Uterus (tissue), 4 donors: ENCODE results near the gene PSAT1. TPM values are rescaled to one million over a fixed set of nuclear protein-coding genes. Genes with fewer than 3 reads are reported as not detected.

Experiments used
- DNase-seq, 2 donors: peaks; one replicate each; pipeline ENCODE4 v3.0.0-alpha.2; 2019 to 2020
- H3K27ac ChIP-seq, 2 donors: fragments of 200-600 bp; sonication (generic); 1 replicate in 1 of 2; 2 replicates in 1 of 2; pipeline ENCODE4 v1.5.1; 2016 to 2018
- H3K27me3 ChIP-seq, 2 donors: fragments of 200-600 bp; sonication (generic); one replicate each; pipeline ENCODE4 v1.5.1; 2018 to 2019; ENCODE audit warnings: control low read depth in 1 of 2
- H3K36me3 ChIP-seq, 2 donors: fragments of 200-600 bp; sonication (generic); one replicate each; pipeline ENCODE4 v1.5.1; 2019; ENCODE audit warnings: control low read depth in 1 of 2
- H3K4me1 ChIP-seq, 2 donors: fragments of 200-600 bp; sonication (generic); one replicate each; pipeline ENCODE4 v1.5.1; 2018 to 2019; ENCODE audit warnings: control low read depth in 1 of 2
- H3K4me3 ChIP-seq, 2 donors: fragments of 200-600 bp; sonication (generic); 1 replicate in 1 of 2; 2 replicates in 1 of 2; pipeline ENCODE4 v1.5.1; 2018 to 2019; ENCODE audit warnings: mild to moderate bottlenecking in 1 of 2
- H3K9me3 ChIP-seq, 2 donors: fragments of 200-600 bp; sonication (generic); one replicate each; pipeline ENCODE4 v1.5.1; 2019; ENCODE audit warnings: control low read depth in 1 of 2
- CTCF ChIP-seq, 4 experiments: fragments of 200-600 bp in 2 of 4; fragments of 450-650 bp in 2 of 4; sonication (generic) in 2 of 4; IDR thresholded peaks; one replicate each; pipeline ENCODE4 v1.5.1; 2016 to 2019; ENCODE audit warnings: antibody characterized with exemption in 4 of 4, mild to moderate bottlenecking in 2 of 4, moderate library complexity in 1 of 4
- POLR2A ChIP-seq, 2 donors: fragments of 450-650 bp; IDR thresholded peaks; one replicate each; pipeline ENCODE4 v1.6.1; 2016; ENCODE audit warnings: antibody characterized with exemption in 2 of 2, mild to moderate bottlenecking in 1 of 2, moderate library complexity in 1 of 2
- intact Hi-C: fragments of 100-400 bp; cut with DNase I; formaldehyde crosslinking; loops from one replicate; pipeline ENCODE4 v1.15.1; 2023; ENCODE audit warnings: low total_unique reads
- total RNA-seq, 4 donors: library from RNA; depleted of rRNA in 3 of 4; stranded (reverse); fragments of >200 nt in 3 of 4; gene quantifications; one replicate each; pipeline versions ENCODE4 v1.1.0 to v1.2.4, GENCODE V29; 2014 to 2023
- donor health status: DM: yes; HTN: yes; CAD: no.

Gene PSAT1
- total RNA-seq, 4 donors from 2014 or later: 0.29 to 33.3 (median 1.6) TPM; not detected in 1

GRCh38 chr9:78261403-78262001, 35.4 kb upstream of the PSAT1 start:
- intact Hi-C loops: no loop called here
- Histone ChIP-seq H3K36me3 (no peaks in the 10 kb centered on the region), H3K4me1 (no peaks in the 10 kb centered on the region), H3K4me3 (no peak overlapping the region), H3K9me3 (no peaks in the 10 kb centered on the region), H3K27ac (no peak overlapping the region), H3K27me3 (no peaks in the 10 kb centered on the region)
- DNase-seq: no peak
- TF ChIP-seq CTCF (IDR thresholded peaks at IDR 0.05): peak; percentile 28 to 53 (median 40)
- no peak for TF ChIP-seq POLR2A (IDR thresholded peaks at IDR 0.05)

DNA sequence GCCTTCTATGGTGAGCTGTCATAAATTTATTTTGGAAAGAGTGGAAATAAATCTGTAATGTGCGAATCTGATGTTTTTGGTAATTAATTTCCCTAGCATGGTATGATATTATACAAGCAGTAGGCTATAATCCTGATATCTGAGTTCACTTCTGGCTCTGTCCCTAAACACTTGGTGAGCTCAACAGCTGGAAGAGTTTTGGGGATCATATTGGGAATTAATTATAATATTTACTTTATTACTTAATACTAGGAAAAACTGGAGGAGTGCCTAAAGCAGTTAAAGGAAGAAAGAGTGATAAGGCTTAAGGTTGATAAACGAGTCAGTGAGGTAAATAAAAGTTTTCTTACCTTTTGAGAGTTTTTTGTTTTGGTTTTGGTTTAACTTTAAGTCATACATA, 34.3 kb upstream of the PSAT1 start:
- no peaks in the 10 kb centered on the region for H3K27me3 ChIP-seq
- H3K27ac ChIP-seq: no peak overlapping the region
- TF ChIP-seq CTCF (IDR thresholded peaks at IDR 0.05): no peak
- no peak for TF ChIP-seq POLR2A (IDR thresholded peaks at IDR 0.05)
- H3K36me3 ChIP-seq: no peaks in the 10 kb centered on the region
- intact Hi-C loops: no loop called here
- H3K4me3 ChIP-seq: no peak overlapping the region
- H3K9me3 ChIP-seq: no peaks in the 10 kb centered on the region
- DNase-seq: no peak
- H3K4me1 ChIP-seq: no peaks in the 10 kb centered on the region

DNA sequence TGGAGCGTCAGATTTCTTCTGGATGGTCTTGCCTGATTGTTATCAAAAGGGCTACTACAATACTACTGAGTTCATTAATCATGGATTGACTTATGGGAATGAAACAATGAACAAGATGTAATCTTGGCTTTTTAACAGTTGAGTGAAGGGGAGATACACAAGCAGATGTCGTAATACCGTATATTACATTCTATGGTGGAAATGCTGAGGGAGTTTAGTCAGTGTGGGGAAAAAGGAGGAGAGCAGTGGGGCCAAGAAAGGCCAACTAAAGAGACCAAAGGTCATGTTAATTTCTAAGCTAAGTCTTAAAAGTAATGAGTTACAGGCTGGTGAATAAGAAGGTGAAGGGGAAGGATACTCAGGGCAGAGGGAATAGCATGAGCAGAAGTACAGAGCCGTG, 29.0 kb upstream of the PSAT1 start:
- H3K27ac ChIP-seq: no peak overlapping the region
- no peaks in the 10 kb centered on the region for H3K36me3 ChIP-seq
- intact Hi-C loops: no loop called here
- no peak for DNase-seq
- no peaks in the 10 kb centered on the region for H3K4me1 ChIP-seq
- no peak overlapping the region for H3K4me3 ChIP-seq
- no peak for TF ChIP-seq CTCF (IDR thresholded peaks at IDR 0.05)
- TF ChIP-seq POLR2A (IDR thresholded peaks at IDR 0.05): no peak
- H3K27me3 ChIP-seq: no peaks in the 10 kb centered on the region
- no peaks in the 10 kb centered on the region for H3K9me3 ChIP-seq

- peaks cover 0 to 3% of the 10 kb centered on the region in 2 donors for H3K36me3 ChIP-seq
- DNase-seq: no peak
- no peaks in the 10 kb centered on the region for H3K4me1 ChIP-seq
- H3K9me3 ChIP-seq: no peaks in the 10 kb centered on the region
- no peak overlapping the region for H3K4me3 ChIP-seq
- no peaks in the 10 kb centered on the region for H3K27me3 ChIP-seq
- H3K27ac ChIP-seq: no peak overlapping the region
- TF ChIP-seq CTCF (IDR thresholded peaks at IDR 0.05) (no peak), POLR2A (IDR thresholded peaks at IDR 0.05) (no peak)
- intact Hi-C loops: no loop called here
Observed at GRCh38 chr9:78269784-78270183, 27.1 kb upstream of the PSAT1 start.

DNA sequence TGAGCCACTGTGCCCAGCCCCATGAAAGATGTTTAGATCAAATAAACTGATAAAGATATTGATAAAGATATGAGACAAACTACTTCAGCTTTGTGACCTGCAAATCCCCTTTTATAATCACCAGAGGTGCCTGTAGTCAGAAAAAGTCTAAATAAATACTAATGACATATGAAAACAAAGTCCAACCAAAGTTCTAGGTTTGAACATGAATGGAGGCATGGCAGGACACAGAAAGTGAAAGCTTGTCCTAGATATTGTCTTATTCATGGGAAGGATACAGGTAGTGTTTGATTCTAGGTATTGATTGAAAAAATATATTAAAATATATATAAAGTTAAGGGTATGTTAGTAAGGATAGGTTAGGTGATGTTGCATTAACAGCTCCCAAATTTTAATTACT, 24.6 kb upstream of the PSAT1 start:
- DNase-seq: no peak
- Histone ChIP-seq H3K9me3 (no peaks in the 10 kb centered on the region), H3K4me3 (no peak overlapping the region), H3K36me3 (peaks cover 0 to 4% of the 10 kb centered on the region in 2 donors), H3K4me1 (no peaks in the 10 kb centered on the region), H3K27ac (no peak overlapping the region), H3K27me3 (no peaks in the 10 kb centered on the region)
- no peak for TF ChIP-seq CTCF (IDR thresholded peaks at IDR 0.05)
- TF ChIP-seq POLR2A (IDR thresholded peaks at IDR 0.05): no peak
- intact Hi-C loops: no loop called here
